Pancreas (tissue), 10 donors: ENCODE data around the gene FCN2. TPM values are rescaled to one million over a fixed set of nuclear protein-coding genes. Genes with fewer than 3 reads are reported as not detected.
A peak's percentile ranks its signal among the peaks of the same experiment; 100 is the strongest.

ENCODE experiments used
- ATAC-seq, 4 donors: fragments of 200-7000 bp; cut with Tn5 transposase; one replicate each; pipeline versions ENCODE4 v1.8.0 to v1.9.1; 2020; ENCODE audit warnings: mild to moderate bottlenecking in 4 of 4, moderate library complexity in 4 of 4
- DNase-seq, 6 donors: peaks; one replicate each; pipeline ENCODE4 v3.0.0-alpha.2; 2020
- FAIRE-seq: peaks from 2 replicates; lab custom pipeline; 2012; peaks lifted over from hg19 to GRCh38; lab: Jason Lieb, UNC
- H3K27ac ChIP-seq, 4 donors: fragments of 200-600 bp; sonication (generic); 1 replicate in 3 of 4; 2 replicates in 1 of 4; pipeline versions ENCODE4 v1.5.0 to v1.8.0; 2020
- H3K27me3 ChIP-seq, 4 donors: fragments of 200-600 bp; one replicate each; pipeline ENCODE4 v1.8.0; 2021
- H3K36me3 ChIP-seq, 3 donors: fragments of 200-600 bp; sonication (generic) in 1 of 3; one replicate each; pipeline versions ENCODE4 v1.5.0 to v1.8.0; 2020 to 2021
- H3K4me1 ChIP-seq, 3 donors: fragments of 200-600 bp; one replicate each; pipeline ENCODE4 v1.8.0; 2021
- H3K4me3 ChIP-seq, 4 donors: fragments of 200-600 bp; sonication (generic) in 2 of 4; one replicate each; pipeline versions ENCODE4 v1.5.0 to v1.8.0; 2020 to 2021
- H3K9me3 ChIP-seq, 4 donors: fragments of 200-600 bp; one replicate each; pipeline ENCODE4 v1.8.0; 2021
- CTCF ChIP-seq, 4 donors: fragments of 200-600 bp; sonication (generic) in 3 of 4; IDR thresholded peaks; one replicate each; pipeline versions ENCODE4 v1.5.0 to v1.8.0; 2021; ENCODE audit warnings: antibody characterized with exemption in 4 of 4
- WGBS, 2 donors: extraction: QIAGEN DNeasy Blood & Tissue Kit; methylation state at CpG; one replicate each; pipeline ENCODE4 v1.1.7; 2013; 5-methylcytosine and 5-hydroxymethylcytosine counted together
- intact Hi-C, 3 donors: fragments of 100-400 bp; cut with DNase I; formaldehyde crosslinking; loops; one replicate each; pipeline versions ENCODE4 v1.11.1 to v1.14.2; 2022
- polyA plus RNA-seq, 2 donors: library from polyadenylated mRNA; stranded (reverse); fragments of 200-250 nt; gene quantifications; one replicate each; pipeline ENCODE4 v1.2.3, GENCODE V29; 2013
- total RNA-seq, 6 donors: library from RNA; stranded (reverse); fragmentation: NEBNext Ultra II Directional in 4 of 6; extraction: Animal tissue kit (Norgen Biotek cat#: 25700) in 4 of 6; gene quantifications; one replicate each; pipeline versions ENCODE4 v1.2.1 to v1.2.4, GENCODE V29; 2021 to 2023
- donor health status: healthy with polysubstance abuse.
- donor health status: DM: no; HTN: no; CAD: no; lungs with moderate emphysema.
- donor health status: DM: no; HTN: no; CAD: no.
- donor health status: control.
- donor health status: control.
- donor health status: Bipolar disorder and iron deficiency.
- donor health status: DM: yes; HTN: yes; CAD: no.
- donor health status: DM: no; HTN: no; CAD: no.
- donor health status: DM: no; HTN: no; CAD: no.
- donor health status: DM: yes; HTN: yes; CAD: no.

FCN2 gene
- total and polyA plus RNA-seq, 8 donors = 0.16 to 0.84 (median 0.38) TPM; not detected in 3

- WGBS, 2 donors = 55 to 65% methylated on average over 28 to 30 of the region's 30 CpGs
- Histone ChIP-seq H3K4me3 (no peak overlapping the region), H3K27ac (no peak overlapping the region), H3K4me1 (no peaks in the 10 kb centered on the region), H3K9me3 (no peaks in the 10 kb centered on the region), H3K36me3 (no peaks in the 10 kb centered on the region), H3K27me3 (no peaks in the 10 kb centered on the region)
- intact Hi-C loops = no loop called here
- DNase-seq (peak in 1 of 6 donors; percentile 26), FAIRE-seq (no peak), ATAC-seq (no peak)
- no peak for TF ChIP-seq CTCF (IDR thresholded peaks at IDR 0.05)
Observed at GRCh38 chr9:134870746-134871662, 9.6 kb upstream of the FCN2 start.

GRCh38 chr9:134871697-134872340 lies 8.8 kb upstream of the FCN2 start:
- intact Hi-C loops = no loop called here
- TF ChIP-seq CTCF (IDR thresholded peaks at IDR 0.05) = no peak

GRCh38 chr9:134872482-134873231 lies 8.0 kb upstream of the FCN2 start:
- no peak for FAIRE-seq
- intact Hi-C loops = no loop called here
- no peaks in the 10 kb centered on the region for H3K4me1 ChIP-seq
- TF ChIP-seq CTCF (IDR thresholded peaks at IDR 0.05) = no peak
- H3K27me3 ChIP-seq = no peaks in the 10 kb centered on the region
- no peak overlapping the region for H3K27ac ChIP-seq
- no peak overlapping the region for H3K4me3 ChIP-seq
- DNase-seq = no peak
- H3K36me3 ChIP-seq = no peaks in the 10 kb centered on the region
- WGBS, 2 donors = 60 to 68% methylated on average over 24 of the region's 24 CpGs
- H3K9me3 ChIP-seq = no peaks in the 10 kb centered on the region
- no peak for ATAC-seq

More at GRCh38 chr9:134871697-134872340, 8.8 kb upstream of the FCN2 start:
- no peak for DNase-seq
- peak in 1 of 4 donors; percentile 17 for ATAC-seq
- Histone ChIP-seq H3K9me3 (no peaks in the 10 kb centered on the region), H3K4me3 (no peak overlapping the region), H3K27ac (no peak overlapping the region), H3K36me3 (no peaks in the 10 kb centered on the region), H3K4me1 (no peaks in the 10 kb centered on the region), H3K27me3 (no peaks in the 10 kb centered on the region)
- FAIRE-seq = no peak
- 56 to 61% methylated on average over 16 of the region's 16 CpGs for WGBS, 2 donors

GRCh38 chr9:134875371-134875770 lies 5.2 kb upstream of the FCN2 start:
- no peak overlapping the region for H3K27ac ChIP-seq
- FAIRE-seq (no peak), ATAC-seq (no peak), DNase-seq (no peak)
- intact Hi-C loops = no loop called here
- H3K27me3 ChIP-seq = no peaks in the 10 kb centered on the region
- no peaks in the 10 kb centered on the region for H3K36me3 ChIP-seq
- no peak for TF ChIP-seq CTCF (IDR thresholded peaks at IDR 0.05)
- no peaks in the 10 kb centered on the region for H3K9me3 ChIP-seq
- no peak overlapping the region for H3K4me3 ChIP-seq
- H3K4me1 ChIP-seq = no peaks in the 10 kb centered on the region
- 47 to 65% methylated on average over 1 of the region's 1 CpG for WGBS, 2 donors
